Bronchial epithelial cell (primary cell): ENCODE data around the gene WNK2. TPM values are rescaled to one million over a fixed set of nuclear protein-coding genes. Genes with fewer than 3 reads are reported as not detected.

Experiments used
- DNase-seq: peaks from one replicate; pipeline ENCODE4 v3.0.0-alpha.2; 2010; ENCODE audit warnings: low read depth
- FAIRE-seq: peaks from 2 replicates; lab custom pipeline; 2011; peaks lifted over from hg19 to GRCh38; lab: Jason Lieb, UNC
- H3K27me3 ChIP-seq: 2 replicates; pipeline ENCODE4 v1.5.1; 2011; ENCODE audit warnings: low read length; ENCODE audit not compliant: control insufficient read depth, insufficient read depth
- H3K36me3 ChIP-seq: 2 replicates; pipeline ENCODE4 v1.5.1; 2011; ENCODE audit warnings: low read length; ENCODE audit not compliant: control insufficient read depth, insufficient read depth
- H3K4me3 ChIP-seq: 2 replicates; pipeline ENCODE4 v1.5.1; 2011; ENCODE audit warnings: mild to moderate bottlenecking, low read depth, low read length, control low read depth
- total RNA-seq: library from RNA; depleted of rRNA; stranded (reverse); fragments of >200 nt; gene quantifications from 2 replicates; pipeline ENCODE4 v1.2.1, GENCODE V29; 2014
- TF ChIP-seq, protein P1 (sequence below): IDR thresholded peaks from 2 replicates; pipeline ENCODE4 v1.5.1; 2011; ENCODE audit warnings: mild to moderate bottlenecking, moderate library complexity, low read length, control low read depth, inconsistent platforms; ENCODE audit not compliant: insufficient read depth, severe bottlenecking

The WNK2 gene
- total RNA-seq, 1 donor from 2014 or later: under 0.01 TPM

DNA sequence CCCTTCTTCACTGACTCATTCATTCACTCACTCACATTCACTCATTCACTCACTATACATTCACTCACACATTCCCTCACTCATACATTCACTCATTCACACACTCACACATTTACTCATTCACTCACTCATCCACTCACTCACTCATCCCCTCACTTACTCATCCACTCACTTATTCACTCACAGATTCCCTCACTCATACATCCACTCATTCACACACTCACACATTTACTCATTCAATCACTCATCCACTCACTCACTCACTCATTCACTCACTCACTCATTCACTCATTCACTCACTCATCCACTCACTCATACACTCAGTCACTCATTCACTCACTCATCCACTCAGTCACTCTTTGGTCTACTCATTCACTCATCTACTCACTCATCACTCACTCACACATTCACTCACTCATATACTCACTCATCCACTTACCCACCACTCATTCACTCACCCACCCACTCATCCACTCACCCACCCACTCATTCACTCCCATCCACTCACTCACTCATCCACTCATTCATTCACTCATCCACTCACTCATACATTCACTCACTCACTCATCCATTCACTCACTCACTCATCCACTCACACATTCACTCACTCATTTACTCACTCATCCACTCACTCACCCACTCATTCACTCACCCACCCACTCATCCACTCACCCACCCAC lies 27.2 kb downstream of the WNK2 start:
- Histone ChIP-seq H3K27me3 (peaks cover 2% of the 10 kb centered on the region), H3K36me3 (no peaks in the 10 kb centered on the region), H3K4me3 (no peak overlapping the region)
- TF ChIP-seq, protein P1, sequence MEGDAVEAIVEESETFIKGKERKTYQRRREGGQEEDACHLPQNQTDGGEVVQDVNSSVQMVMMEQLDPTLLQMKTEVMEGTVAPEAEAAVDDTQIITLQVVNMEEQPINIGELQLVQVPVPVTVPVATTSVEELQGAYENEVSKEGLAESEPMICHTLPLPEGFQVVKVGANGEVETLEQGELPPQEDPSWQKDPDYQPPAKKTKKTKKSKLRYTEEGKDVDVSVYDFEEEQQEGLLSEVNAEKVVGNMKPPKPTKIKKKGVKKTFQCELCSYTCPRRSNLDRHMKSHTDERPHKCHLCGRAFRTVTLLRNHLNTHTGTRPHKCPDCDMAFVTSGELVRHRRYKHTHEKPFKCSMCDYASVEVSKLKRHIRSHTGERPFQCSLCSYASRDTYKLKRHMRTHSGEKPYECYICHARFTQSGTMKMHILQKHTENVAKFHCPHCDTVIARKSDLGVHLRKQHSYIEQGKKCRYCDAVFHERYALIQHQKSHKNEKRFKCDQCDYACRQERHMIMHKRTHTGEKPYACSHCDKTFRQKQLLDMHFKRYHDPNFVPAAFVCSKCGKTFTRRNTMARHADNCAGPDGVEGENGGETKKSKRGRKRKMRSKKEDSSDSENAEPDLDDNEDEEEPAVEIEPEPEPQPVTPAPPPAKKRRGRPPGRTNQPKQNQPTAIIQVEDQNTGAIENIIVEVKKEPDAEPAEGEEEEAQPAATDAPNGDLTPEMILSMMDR: no peak
- DNase-seq (no peak), FAIRE-seq (no peak)

DNA sequence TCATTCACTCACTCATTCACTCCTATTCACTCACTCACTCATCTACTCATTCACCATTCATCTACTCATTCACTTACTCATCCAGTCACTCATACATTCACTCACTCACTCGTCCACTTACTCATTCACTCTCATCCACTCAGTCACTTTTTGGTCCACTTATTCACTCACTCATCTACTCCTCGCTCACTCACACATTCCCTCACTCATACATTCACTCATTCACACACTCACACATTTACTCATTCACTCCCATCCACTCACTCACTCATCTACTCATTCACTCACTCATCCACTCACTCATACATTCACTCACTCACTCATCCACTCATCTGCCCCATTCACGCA lies 27.7 kb downstream of the WNK2 start:
- TF ChIP-seq, protein P1: no peak
- no peak for DNase-seq
- H3K4me3 ChIP-seq: no peak overlapping the region
- H3K27me3 ChIP-seq: peaks cover 2% of the 10 kb centered on the region
- FAIRE-seq: peak; percentile 84
- H3K36me3 ChIP-seq: no peaks in the 10 kb centered on the region

DNA sequence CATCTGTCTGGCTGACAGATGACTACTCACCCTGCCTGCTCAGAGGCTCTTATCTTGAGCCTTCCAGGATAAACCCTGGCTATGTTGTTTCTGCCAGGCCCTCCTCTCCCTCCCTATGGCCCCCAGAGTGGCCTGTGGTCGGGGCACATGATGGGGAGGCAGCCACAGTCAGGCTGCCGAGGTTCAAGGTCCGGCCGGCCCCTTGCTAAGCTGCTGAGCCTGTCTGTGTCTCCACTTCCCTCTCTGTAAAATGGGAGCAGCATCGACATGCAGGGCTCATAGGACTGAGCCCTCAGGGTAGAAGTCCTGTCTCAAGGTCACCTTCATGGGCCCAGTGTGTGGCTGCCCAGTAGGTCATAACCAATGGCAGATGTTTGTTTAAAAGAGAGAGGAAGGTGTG lies 28.5 kb downstream of the WNK2 start:
- Histone ChIP-seq H3K27me3 (peaks cover 2% of the 10 kb centered on the region), H3K4me3 (no peak overlapping the region), H3K36me3 (no peaks in the 10 kb centered on the region)
- TF ChIP-seq, protein P1: no peak
- no peak for FAIRE-seq
- DNase-seq: no peak

DNA sequence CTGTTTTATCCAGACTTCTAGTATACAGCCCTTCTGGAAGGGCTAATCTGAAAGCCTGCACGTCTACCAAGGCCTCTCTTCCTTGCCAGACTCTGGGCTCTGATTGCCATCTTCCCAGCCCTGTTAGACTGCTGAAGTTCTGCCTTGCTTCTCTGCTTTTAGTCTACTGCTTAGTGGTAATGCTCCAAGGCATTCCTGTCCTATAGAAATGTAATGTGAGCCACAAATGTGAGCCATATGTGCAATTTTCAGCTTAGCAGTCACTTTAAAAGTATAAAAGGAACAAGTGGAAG lies 32.1 kb downstream of the WNK2 start:
- FAIRE-seq (no peak), DNase-seq (no peak)
- H3K36me3 ChIP-seq: no peaks in the 10 kb centered on the region
- TF ChIP-seq, protein P1: no peak
- H3K4me3 ChIP-seq: no peak overlapping the region
- no peaks in the 10 kb centered on the region for H3K27me3 ChIP-seq

DNA sequence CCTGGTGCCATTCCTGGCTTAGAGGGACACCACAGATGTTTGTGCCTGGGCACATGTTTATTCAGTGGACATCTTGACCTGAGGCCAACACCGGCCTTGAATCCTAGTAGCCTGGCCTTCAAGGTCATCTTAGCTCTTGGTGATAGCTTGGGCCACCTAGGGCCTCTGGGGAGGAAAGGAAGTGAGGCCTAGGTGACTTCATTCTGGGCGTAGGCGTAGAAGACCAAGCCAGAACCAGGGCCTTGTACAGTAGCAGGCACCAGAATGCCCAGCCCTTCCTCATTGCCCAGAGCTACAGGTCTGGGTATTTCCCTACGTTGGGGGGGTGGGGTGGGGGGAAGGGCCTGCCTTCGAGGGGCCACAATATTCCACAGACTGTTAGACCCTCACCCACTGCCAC lies 33.8 kb downstream of the WNK2 start:
- Histone ChIP-seq H3K27me3 (no peaks in the 10 kb centered on the region), H3K4me3 (no peak overlapping the region), H3K36me3 (no peaks in the 10 kb centered on the region)
- TF ChIP-seq, protein P1: no peak
- FAIRE-seq (no peak), DNase-seq (no peak)

DNA sequence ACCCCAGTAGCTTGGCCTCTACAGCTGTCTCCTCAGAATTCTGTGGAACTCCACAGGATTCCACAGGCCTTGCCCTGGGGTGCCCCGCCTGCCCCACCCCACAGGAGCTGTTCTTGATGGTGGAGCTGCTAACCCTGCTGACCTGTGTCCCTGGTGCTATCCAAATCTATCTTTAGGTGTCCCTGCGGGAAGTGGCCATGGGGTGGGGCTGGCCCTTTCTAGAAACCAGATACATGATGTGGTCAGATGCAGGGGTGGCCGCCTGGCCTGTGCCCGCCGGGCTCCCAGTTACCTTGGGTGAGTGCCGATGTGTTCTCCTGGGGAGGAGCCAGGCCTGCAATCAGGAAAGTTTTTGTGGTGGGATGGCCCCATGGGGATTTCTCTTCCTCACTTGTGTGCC lies 34.2 kb downstream of the WNK2 start:
- TF ChIP-seq, protein P1: no peak
- Histone ChIP-seq H3K36me3 (no peaks in the 10 kb centered on the region), H3K27me3 (no peaks in the 10 kb centered on the region), H3K4me3 (no peak overlapping the region)
- FAIRE-seq: no peak
- no peak for DNase-seq
